Eye (tissue), 1 donor: ENCODE measurements around the gene APOE.
"Not testable (repeated sequence)": the region's sequence is repeated elsewhere in the genome, so short reads cannot be mapped to it uniquely, and the experiment has no call there.

ENCODE experiments used
- DNase-seq: peaks from one replicate; pipeline ENCODE4 v3.0.0-alpha.2; 2015

Gene APOE

GRCh38 chr19:44912854-44913253 is 7.3 kb downstream of the APOE start:
- no peak for DNase-seq

GRCh38 chr19:44913512-44914432 is 8.2 kb downstream of the APOE start:
- DNase-seq: not testable (repeated sequence)

- DNase-seq: peak; percentile 98
Observed at GRCh38 chr19:44914433-44915206, 9.0 kb downstream of the APOE start, which contains the start of gene APOC1. Gene APOC1, plus strand, starts transcription at chr19:44914608. Its CDS starts 284 bp downstream, at chr19:44914892.

- DNase-seq: no peak
Observed at GRCh38 chr19:44924243-44924725, 18.7 kb downstream of the APOE start.

- DNase-seq: peak; percentile 22
Observed at GRCh38 chr19:44925114-44925891, 19.7 kb downstream of the APOE start.

- DNase-seq: peak; percentile 13
Observed at GRCh38 chr19:44926245-44927077, 20.9 kb downstream of the APOE start.

- no peak for DNase-seq
Observed at GRCh38 chr19:44927746-44928145, 22.1 kb downstream of the APOE start.

GRCh38 chr19:44930088-44930487 is 24.5 kb downstream of the APOE start:
- DNase-seq: no peak

- no peak for DNase-seq
Observed at GRCh38 chr19:44931541-44931940, 25.9 kb downstream of the APOE start.

GRCh38 chr19:44939668-44940067 is 34.1 kb downstream of the APOE start:
- no peak for DNase-seq

- no peak for DNase-seq
Observed at GRCh38 chr19:44942067-44942571, 36.5 kb downstream of the APOE start, which contains the start of gene APOC4. Gene APOC4, plus strand, starts transcription at chr19:44942237. Its CDS starts 41 bp downstream, at chr19:44942278.

- DNase-seq: no peak
Observed at GRCh38 chr19:44943801-44944249, 38.2 kb downstream of the APOE start.

- no peak for DNase-seq
Observed at GRCh38 chr19:44947041-44947581, 41.5 kb downstream of the APOE start.

GRCh38 chr19:44948237-44948636 is 42.6 kb downstream of the APOE start:
- no peak for DNase-seq

GRCh38 chr19:44948763-44949374 is 43.3 kb downstream of the APOE start:
- no peak for DNase-seq

- DNase-seq: no peak
Observed at GRCh38 chr19:44949550-44949949, 44.0 kb downstream of the APOE start.

GRCh38 chr19:44951179-44952159 is 45.9 kb downstream of the APOE start:
- peak; percentile 93 for DNase-seq

GRCh38 chr19:44954278-44954648 is 48.7 kb downstream of the APOE start:
- no peak for DNase-seq
